Right ventricle myocardium superior (tissue), 1 donor: ENCODE measurements around the gene EPB41L5. TPM values are rescaled to one million over a fixed set of nuclear protein-coding genes. Genes with fewer than 3 reads are reported as not detected.
"Not testable (repeated sequence)": the region's sequence is repeated elsewhere in the genome, so short reads cannot be mapped to it uniquely, and the experiment has no call there.

Experiments
- ATAC-seq: fragments of 200-7000 bp; cut with Tn5 transposase; one replicate; pipeline ENCODE4 v1.9.1; 2020; ENCODE audit warnings: mild to moderate bottlenecking; ENCODE audit not compliant: poor library complexity
- DNase-seq: peaks from one replicate; pipeline ENCODE4 v3.0.0-alpha.2; 2020
- intact Hi-C: fragments of 100-400 bp; cut with DNase I; formaldehyde crosslinking; loops from one replicate; pipeline ENCODE4 v1.11.2; 2022
- long read RNA-seq: library from polyadenylated mRNA; unstranded; transcript quantifications from one replicate; pipeline ENCODE4 v2.0.0, GENCODE V29; 2021
- total RNA-seq: library from RNA; stranded (reverse); fragmentation: NEBNext Ultra II Directional; extraction: Animal tissue kit (Norgen Biotek cat#: 25700); gene quantifications from one replicate; pipeline ENCODE4 v1.2.1, GENCODE V29; 2021
- donor health status: DM: no; HTN: yes; CAD: no; lungs with severe emphysema.

EPB41L5 gene
- total RNA-seq: 8.1 TPM
- long read RNA-seq, full-length matches to known transcripts: 2 of 9 reads
- long read RNA-seq, partial matches to known transcripts: 0 of 9 reads
- long read RNA-seq, other reads (novel, unspliced or antisense): 7 of 9 reads

- ATAC-seq: peak; percentile 99
- peak; percentile 97 for DNase-seq
- intact Hi-C loops: no loop called here
Observed at GRCh38 chr2:120012771-120013596, at the start of gene EPB41L5. EPB41L5 (plus strand) TSS chr2:120013077; CDS start chr2:120019085, 6,008 bp downstream.

GRCh38 chr2:119981896-119982295 is 31.0 kb upstream of the EPB41L5 start:
- intact Hi-C loops: no loop called here
- DNase-seq (no peak), ATAC-seq (no peak)

GRCh38 chr2:119982506-119982905 is 30.4 kb upstream of the EPB41L5 start:
- DNase-seq: no peak
- no peak for ATAC-seq
- intact Hi-C loops: no loop called here

- ATAC-seq (no peak), DNase-seq (no peak)
- intact Hi-C loops: no loop called here
Observed at GRCh38 chr2:119983108-119983507, 29.8 kb upstream of the EPB41L5 start.

- no peak for DNase-seq
- intact Hi-C loops: no loop called here
- ATAC-seq: no peak
Observed at GRCh38 chr2:119996148-119996547, 16.7 kb upstream of the EPB41L5 start.

- ATAC-seq, intact Hi-C loops, DNase-seq: not testable (repeated sequence)
Observed at GRCh38 chr2:119996896-119997891, 15.7 kb upstream of the EPB41L5 start.

- intact Hi-C loops: no loop called here
- no peak for ATAC-seq
- no peak for DNase-seq
Observed at GRCh38 chr2:120001471-120001870, 11.4 kb upstream of the EPB41L5 start.

- intact Hi-C loops: no loop called here
- no peak for ATAC-seq
- DNase-seq: no peak
Observed at GRCh38 chr2:120004254-120004653, 8.6 kb upstream of the EPB41L5 start.

GRCh38 chr2:120005834-120006521 is 6.9 kb upstream of the EPB41L5 start:
- ATAC-seq: no peak
- intact Hi-C loops: no loop called here
- no peak for DNase-seq

GRCh38 chr2:120007851-120008250 is 5.0 kb upstream of the EPB41L5 start:
- DNase-seq (no peak), ATAC-seq (no peak)
- intact Hi-C loops: no loop called here

GRCh38 chr2:120012363-120012762 is 514 bp upstream of the EPB41L5 start:
- intact Hi-C loops: no loop called here
- ATAC-seq: no peak
- DNase-seq: no peak

- intact Hi-C loops: no loop called here
- DNase-seq: no peak
- ATAC-seq: peak; percentile 1
Observed at GRCh38 chr2:120013597-120014223, 833 bp downstream of the EPB41L5 start.

- no peak for DNase-seq
- no peak for ATAC-seq
- intact Hi-C loops: no loop called here
Observed at GRCh38 chr2:120014226-120014980, 1.5 kb downstream of the EPB41L5 start.

- no peak for ATAC-seq
- no peak for DNase-seq
- intact Hi-C loops: no loop called here
Observed at GRCh38 chr2:120016800-120017199, 3.9 kb downstream of the EPB41L5 start.

- DNase-seq (no peak), ATAC-seq (no peak)
- intact Hi-C loops: no loop called here
Observed at GRCh38 chr2:120017201-120017600, 4.3 kb downstream of the EPB41L5 start.

GRCh38 chr2:120018549-120018948 is 5.7 kb downstream of the EPB41L5 start:
- no peak for ATAC-seq
- intact Hi-C loops: no loop called here
- no peak for DNase-seq

GRCh38 chr2:120020554-120020953 is 7.7 kb downstream of the EPB41L5 start:
- intact Hi-C loops: no loop called here
- DNase-seq: no peak
- ATAC-seq: no peak

- DNase-seq, ATAC-seq, intact Hi-C loops: not testable (repeated sequence)
Observed at GRCh38 chr2:120022505-120022904, 9.6 kb downstream of the EPB41L5 start.
